ENCODE measurements around the gene NR2C2. TPM values are rescaled to one million over a fixed set of nuclear protein-coding genes. Genes with fewer than 3 reads are reported as not detected.

NR2C2 gene
- total and polyA plus RNA-seq, 9 of the 15 experiments (the other 6 are each of a cell fraction or from before 2014, with no cell fraction given) = 6.1 to 33.0 (median 14.6) TPM

- TF ChIP-seq CREM (IDR thresholded peaks at IDR 0.05; ENCODE audit: low read depth) (peak; percentile 80), POLR2AphosphoS2 (IDR thresholded peaks at IDR 0.05; ENCODE audit: low read length) (peak; percentile 69; the same call in 1 of the 2 replicates), E2F5 (CRISPR knock-in tag; IDR thresholded peaks at IDR 0.05) (peak; percentile 65; the same call in 1 of the 2 replicates), ZNF224 (CRISPR knock-in tag; IDR thresholded peaks at IDR 0.05) (no peak), RB1 (IDR thresholded peaks at IDR 0.05; ENCODE audit: low read depth) (peak; percentile 91), POU5F1 (IDR thresholded peaks at IDR 0.05; ENCODE audit: borderline replicate concordance, low read depth, low read length, partially characterized antibody) (peak; percentile 7), JUND (IDR thresholded peaks at IDR 0.05; ENCODE audit: borderline replicate concordance, low read depth, low read length) (peak; percentile 52), JUND (tag; IDR thresholded peaks at IDR 0.05; ENCODE audit: borderline replicate concordance, low read depth, low read length) (peak; percentile 51; the same call in 1 of the 3 replicates), ZFP1 (CRISPR knock-in tag; IDR thresholded peaks at IDR 0.05) (no peak), BMI1 (IDR thresholded peaks at IDR 0.05; ENCODE audit: low read length) (no peak), ZSCAN29 (IDR thresholded peaks at IDR 0.05) (peak; percentile 52; the same call in 1 of the 2 replicates), ARID4B (CRISPR knock-in tag; IDR thresholded peaks at IDR 0.05) (peak; percentile 83), HDAC8 (tag; IDR thresholded peaks at IDR 0.05) (peak; percentile 23; the same call in 1 of the 2 replicates), PRMT5 (CRISPR knock-in tag; IDR thresholded peaks at IDR 0.05) (no peak), KLF16 (IDR thresholded peaks at IDR 0.05) (no peak), RBBP5 (IDR thresholded peaks at IDR 0.05; ENCODE audit: borderline replicate concordance, insufficient read depth, low read length, poor library complexity, severe bottlenecking) (peak; percentile 90), THRAP3 (IDR thresholded peaks at IDR 0.05; ENCODE audit: borderline replicate concordance) (no peak), RNF219 (CRISPR knock-in tag; IDR thresholded peaks at IDR 0.05) (no peak)
- TF ChIP-seq, protein P1, sequence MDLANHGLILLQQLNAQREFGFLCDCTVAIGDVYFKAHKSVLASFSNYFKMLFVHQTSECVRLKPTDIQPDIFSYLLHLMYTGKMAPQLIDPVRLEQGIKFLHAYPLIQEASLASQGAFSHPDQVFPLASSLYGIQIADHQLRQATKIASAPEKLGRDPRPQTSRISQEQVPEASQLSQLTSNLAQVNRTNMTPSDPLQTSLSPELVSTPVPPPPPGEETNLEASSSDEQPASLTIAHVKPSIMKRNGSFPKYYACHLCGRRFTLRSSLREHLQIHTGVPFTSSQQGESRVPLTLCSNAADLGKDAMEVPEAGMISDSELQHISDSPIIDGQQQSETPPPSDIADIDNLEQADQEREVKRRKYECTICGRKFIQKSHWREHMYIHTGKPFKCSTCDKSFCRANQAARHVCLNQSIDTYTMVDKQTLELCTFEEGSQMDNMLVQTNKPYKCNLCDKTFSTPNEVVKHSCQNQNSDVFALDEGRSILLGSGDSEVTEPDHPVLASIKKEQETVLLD (IDR thresholded peaks at IDR 0.05) = peak; percentile 91
Observed at GRCh38 chr3:15064835-15065549, 117.6 kb downstream of the NR2C2 start, which contains the start of gene MRPS25 (continued).
